Stimulated activated CD4-positive, alpha-beta T cell treated with anti-CD3 and anti-CD28 coated beads, TNF-alpha, amount 100 ng/mL, for 48 hours (primary cell): ENCODE results near the gene GNAQ.
"Not testable (repeated sequence)": the region's sequence is repeated elsewhere in the genome, so short reads cannot be mapped to it uniquely, and the experiment has no call there.

Source experiments
- DNase-seq, 3 donors: peaks; one replicate each; pipeline ENCODE4 v3.0.0-alpha.2; 2020; ENCODE audit warnings: low read depth in 3 of 3

Gene GNAQ

GRCh38 chr9:77877976-77878375, 153.6 kb downstream of the GNAQ start:
- no peak for DNase-seq

GRCh38 chr9:77876590-77876989, 155.0 kb downstream of the GNAQ start:
- no peak for DNase-seq

DNA sequence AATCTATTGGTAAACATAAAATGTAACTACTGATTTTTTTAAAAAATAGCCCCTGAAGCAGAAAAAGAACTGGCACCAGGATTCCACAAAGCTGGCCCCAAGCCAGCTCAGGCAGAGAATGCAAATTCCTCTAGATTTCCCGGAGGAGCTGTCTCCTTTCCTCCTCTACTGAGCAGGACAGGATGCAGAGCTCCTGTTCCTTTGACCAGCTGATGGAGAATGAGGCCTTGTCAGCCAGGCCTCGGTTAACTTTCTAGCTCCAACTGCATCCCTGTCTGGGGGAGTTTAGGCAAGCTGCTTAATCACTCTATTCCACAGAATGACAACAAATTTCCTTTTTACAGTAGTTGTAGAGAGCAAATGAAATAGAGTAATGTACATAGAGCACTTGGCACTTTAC, 155.5 kb downstream of the GNAQ start:
- DNase-seq = no peak

GRCh38 chr9:77872863-77873262, 158.7 kb downstream of the GNAQ start:
- no peak for DNase-seq

DNA sequence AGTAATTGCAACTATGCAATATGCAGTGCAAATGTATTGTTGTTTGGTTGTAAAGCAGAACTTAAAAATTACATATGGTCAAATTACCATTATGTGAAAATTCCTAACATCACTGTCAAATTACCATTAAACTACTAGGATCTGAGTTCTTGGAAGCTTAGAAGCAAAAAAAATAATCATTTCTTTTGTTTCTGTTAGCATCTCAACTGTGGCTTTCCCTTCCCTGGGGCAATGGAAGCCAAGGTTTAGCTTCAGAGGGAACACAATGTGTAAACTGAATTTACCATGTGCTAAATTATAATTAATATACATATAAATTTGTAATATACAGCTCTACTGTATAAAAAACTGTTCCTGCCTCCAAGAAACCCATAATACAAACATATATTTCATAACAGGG, 159.4 kb downstream of the GNAQ start:
- DNase-seq = no peak

GRCh38 chr9:77871483-77871882, 160.1 kb downstream of the GNAQ start:
- no peak for DNase-seq

- DNase-seq = no peak
Observed at GRCh38 chr9:77866878-77867277, 164.7 kb downstream of the GNAQ start.

DNA sequence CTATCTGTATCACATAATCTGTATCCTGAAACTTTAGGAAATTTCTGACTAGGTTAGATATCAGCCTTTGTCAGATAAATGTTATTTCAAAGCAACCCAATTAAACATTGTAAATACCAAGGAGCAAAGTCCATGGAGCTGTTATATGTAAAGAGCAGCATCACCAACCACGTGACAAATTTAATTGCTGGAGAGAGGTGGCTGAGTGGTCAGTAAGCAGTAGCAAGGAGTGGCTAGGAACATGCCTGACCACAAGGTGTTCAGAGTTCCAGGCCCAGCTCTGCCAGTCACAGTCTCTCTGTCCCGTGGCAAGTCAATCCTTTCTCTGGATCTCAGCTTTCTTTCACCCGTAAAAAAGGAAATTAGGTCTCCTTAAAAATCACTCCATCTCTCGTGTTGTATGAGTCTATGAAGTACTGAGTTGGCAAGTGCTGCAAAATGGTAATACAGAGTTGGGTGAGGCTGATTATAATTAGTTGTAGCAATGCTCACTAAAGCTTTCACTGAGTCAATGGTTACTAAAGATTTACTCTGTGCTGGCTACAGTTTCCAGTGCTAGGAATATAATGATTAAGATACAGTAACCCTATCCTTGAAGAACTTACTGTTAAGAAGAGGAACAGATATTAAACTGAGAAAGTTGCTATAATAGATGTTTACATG, 166.1 kb downstream of the GNAQ start:
- DNase-seq = no peak

DNA sequence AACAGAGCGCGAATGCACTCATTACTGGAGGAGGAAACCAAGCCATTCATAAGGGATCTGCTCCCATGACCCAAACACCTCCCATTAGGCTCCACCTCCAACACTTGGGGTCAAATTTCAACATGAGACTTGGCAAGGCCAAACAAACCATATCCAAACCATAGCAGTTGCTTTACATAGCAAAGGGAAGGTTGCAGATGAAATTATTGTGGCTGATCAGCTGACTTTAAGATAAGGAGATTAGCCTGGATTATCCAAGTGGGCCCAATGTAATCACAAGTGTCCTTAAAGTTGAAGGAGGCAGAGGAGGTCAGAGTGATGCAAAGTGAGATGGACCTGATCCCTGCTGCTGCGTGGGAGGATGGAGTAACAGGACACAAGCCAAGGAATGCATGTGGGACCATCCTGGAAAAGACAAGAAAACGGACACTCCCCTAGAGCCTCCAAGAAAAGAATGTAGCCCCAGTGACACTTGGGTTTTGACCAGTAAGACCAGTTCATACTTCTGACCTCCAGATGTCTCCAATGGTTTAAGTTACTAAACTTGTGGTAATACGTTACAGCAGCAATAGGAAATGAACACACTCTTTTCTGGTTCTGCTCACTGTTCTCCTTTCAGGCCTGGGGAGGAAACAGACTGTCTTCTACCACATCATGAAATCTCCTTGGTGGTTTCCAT, 167.3 kb downstream of the GNAQ start:
- DNase-seq = no peak

DNA sequence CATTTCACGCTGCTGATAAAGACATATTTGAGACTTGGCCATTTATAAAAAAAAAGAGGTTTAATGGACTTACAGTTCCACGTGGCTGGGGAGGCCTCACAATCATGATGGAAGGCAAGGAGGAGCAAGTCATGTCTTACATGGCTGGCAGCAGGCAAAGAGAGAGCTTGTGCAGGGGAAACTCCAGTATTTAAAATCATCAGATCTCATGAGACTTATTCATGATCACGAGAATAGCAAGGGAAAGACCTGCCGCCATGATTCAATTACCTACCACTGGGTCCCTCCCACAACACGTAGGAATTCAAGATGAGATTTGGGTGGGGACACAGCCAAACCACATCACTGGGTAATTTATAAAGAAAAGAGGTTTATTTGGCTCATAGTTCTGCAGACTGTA, 168.0 kb downstream of the GNAQ start:
- not testable (repeated sequence) for DNase-seq

DNA sequence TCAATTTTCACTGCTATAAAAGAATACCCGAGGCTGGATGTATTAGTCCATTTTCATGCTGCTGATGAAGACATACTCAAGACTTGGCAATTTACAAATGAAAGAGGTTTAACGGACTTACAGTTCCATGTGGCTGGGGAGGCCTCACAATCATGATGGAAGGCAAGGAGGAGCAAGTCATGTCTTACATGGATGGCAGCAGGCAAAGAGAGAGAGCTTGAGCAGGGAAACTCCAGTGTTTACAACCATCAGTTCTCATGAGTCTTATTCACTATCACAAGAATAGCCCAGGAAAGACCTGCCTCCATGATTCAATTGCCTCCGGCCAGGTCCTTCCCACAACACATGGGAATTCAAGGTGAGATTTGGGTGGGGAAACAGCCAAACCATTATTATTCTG, 170.7 kb downstream of the GNAQ start:
- not testable (repeated sequence) for DNase-seq

GRCh38 chr9:77857513-77858259, 173.9 kb downstream of the GNAQ start:
- no peak for DNase-seq

DNA sequence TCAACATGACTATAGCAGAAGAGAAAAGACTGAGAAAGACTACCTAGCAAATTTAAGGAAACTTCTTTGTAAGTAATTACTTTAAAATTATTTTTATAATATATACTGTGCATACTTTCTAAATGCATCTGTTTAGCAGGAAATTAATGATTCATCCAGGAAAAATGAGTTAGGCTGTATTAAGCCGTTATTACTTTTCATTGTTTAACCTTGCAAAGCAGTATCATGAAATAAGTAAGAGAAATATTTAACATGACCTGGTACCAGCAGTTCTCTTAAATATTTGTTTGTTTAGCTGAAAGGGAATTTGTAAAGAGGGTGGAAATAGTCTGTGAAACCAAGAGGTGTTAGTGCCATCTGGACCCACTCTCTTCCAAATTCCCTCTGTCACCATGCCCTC, 175.0 kb downstream of the GNAQ start:
- no peak for DNase-seq

DNA sequence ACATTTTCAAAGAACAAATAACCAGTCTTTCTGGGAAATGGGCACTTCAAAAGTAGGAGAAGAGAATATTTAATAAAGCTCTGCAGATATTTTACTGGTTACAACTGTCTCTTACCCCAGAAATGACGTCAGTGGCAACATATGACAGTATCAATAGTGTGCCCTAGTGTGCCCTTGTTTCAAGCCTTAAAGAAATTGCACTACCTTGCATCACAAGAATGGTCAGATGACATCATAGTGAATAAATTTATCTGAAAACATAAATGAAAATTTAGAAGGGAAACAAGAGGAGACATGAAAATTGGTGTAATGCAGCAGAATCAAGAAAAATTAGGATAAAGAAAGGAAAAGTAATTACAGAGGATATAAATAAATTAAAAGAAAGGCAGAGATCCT, 176.7 kb downstream of the GNAQ start:
- DNase-seq = no peak

- no peak for DNase-seq
Observed at GRCh38 chr9:77854258-77854915, 177.2 kb downstream of the GNAQ start.

DNA sequence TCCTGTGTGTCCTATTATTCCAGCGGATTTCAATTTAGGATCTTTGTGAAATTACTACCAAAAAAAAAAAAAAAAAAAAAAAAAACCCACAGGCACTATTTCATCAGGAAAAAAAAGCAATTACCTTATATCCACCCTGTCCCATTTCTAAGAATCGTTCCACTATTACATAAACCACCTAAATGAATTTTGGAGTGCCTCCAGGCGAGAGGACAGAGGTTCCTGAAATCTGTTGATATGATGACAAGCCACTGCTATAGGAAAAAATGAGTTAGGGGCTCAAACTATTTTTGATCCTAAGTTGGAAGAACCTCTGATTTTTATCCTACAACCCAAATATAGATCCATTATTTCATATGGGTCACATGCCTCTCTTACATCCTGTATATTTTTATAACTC, 177.9 kb downstream of the GNAQ start:
- DNase-seq = no peak

DNA sequence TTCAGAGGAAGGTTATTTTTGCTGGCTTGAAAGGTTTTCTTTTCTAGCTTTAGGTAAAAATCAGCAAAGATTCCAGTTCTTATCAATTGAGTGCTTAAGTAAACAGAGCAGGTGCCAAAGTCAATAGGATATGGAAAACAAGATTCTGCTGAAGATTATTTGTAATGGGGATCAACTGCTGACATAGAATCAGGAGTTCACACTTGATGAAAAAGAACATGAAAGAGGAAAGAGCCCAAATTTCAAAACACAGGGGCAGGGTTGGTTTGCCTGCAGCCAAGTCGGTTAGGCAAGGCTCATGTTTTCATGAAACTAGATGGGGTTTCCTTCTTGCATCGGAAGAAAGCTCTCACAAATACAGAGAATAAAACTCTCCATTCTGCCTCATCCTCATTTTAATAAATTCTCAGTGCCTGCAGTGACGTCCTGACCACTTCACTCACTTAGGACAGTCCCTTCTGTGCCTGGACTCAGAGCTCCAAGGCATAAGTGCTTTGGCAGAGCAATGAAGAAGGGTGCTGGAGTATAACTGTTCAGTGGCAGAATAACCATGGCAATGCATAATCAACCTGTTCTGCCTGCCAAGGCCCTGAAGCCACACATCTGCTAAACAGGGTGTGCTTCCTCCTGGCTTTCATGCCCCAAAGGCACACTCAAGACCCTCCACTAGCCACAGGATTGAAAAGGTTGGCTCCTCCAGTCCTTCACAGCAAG, 179.6 kb downstream of the GNAQ start:
- no peak for DNase-seq

DNA sequence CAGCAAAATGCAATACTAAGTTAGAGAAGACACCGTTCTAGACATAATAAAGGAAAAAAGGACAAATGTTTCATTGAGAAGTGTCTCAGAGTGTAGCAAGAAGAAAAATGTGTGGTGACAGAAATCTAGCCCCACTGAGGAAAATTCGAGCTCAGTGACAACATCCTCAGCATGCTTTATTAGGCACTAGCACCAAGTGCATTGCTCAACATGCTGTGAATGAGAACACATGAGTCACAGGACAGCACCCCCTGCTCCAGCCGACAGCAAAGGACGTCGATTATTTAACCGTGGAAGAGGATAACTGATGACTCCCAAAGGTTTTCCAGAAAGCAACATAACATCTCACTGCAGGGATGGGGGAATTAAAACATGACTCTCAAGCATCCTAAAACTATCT, 182.7 kb downstream of the GNAQ start:
- DNase-seq = no peak

GRCh38 chr9:77848404-77848803, 183.2 kb downstream of the GNAQ start:
- DNase-seq = no peak

- no peak for DNase-seq
Observed at GRCh38 chr9:77847626-77848025, 184.0 kb downstream of the GNAQ start.

DNA sequence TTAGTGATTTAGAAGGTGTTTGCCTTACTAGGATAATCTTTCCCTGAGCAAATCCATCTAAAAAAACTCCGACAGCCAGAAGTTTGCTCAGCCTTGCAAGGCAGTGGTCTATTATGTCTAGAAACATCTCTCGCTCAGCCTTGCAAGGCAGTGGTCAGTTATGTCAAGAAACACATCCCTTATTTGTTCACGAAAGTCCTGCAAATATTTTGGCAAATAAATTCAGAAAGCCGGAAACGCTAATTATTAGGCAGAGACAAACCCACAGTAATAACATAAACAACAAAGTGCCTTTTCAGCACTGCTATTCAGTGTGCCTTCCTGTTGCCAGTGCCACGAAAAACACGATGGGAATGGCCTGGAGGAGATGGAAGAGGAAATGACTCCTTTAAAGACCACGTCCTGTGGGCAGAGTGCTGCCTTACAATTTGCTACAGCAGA, 184.5 kb downstream of the GNAQ start:
- DNase-seq = no peak

GRCh38 chr9:77844415-77844814, 187.2 kb downstream of the GNAQ start:
- DNase-seq = no peak
